Measurements from ENCODE around the gene CBL.

CBL gene

GRCh38 chr11:119340335-119341221, 134.4 kb downstream of the CBL start, which contains the start of gene C1QTNF5:
C1QTNF5 (minus strand) TSS chr11:119340883; CDS start chr11:119340397, 486 bp downstream.
- Histone ChIP-seq H3K4me1 (ENCODE audit: control insufficient read depth, insufficient read depth, low read length) (no peaks in the 10 kb centered on the region; the same call in 1 of the 2 replicates), H3K27ac (ENCODE audit: extremely low read depth, low read depth, low read length) (no peak within 1 kb of the TSS; the same call in 1 of the 2 replicates), H3K36me3 (ENCODE audit: control insufficient read depth in 2 of 2, insufficient read depth in 1 of 2, low read length in 2 of 2) (peaks cover 0 to 16% of the 10 kb centered on the region in 2 experiments; a peak in 1 of 3 replicates), H3K4me3 (ENCODE audit: low read depth, low read length) (peak within 1 kb of the TSS; percentile 26), H3K9me3 (ENCODE audit: control insufficient read depth, insufficient read depth, low read depth, low read length) (no peaks in the 10 kb centered on the region)
- CTCF ChIA-PET = interaction anchor here (0.6 to 7.2 kb wide), 28 partner anchors 7 to 653 kb away, joined by 3 to 160 read pairs (median 4); partner anchors contain the start of genes MCAM, MFRP and USP2
- POLR2A ChIA-PET = interaction anchor here (0.6 to 1.1 kb wide), 3 partner anchors 19 to 239 kb away, joined by 3 to 7 read pairs (median 4); partner anchors contain the start of gene DPAGT1
- TF ChIP-seq ZSCAN30 (tag by site-specific recombination; IDR thresholded peaks at IDR 0.05) = no peak
- TF ChIP-seq ZNF529 (tag by site-specific recombination; IDR thresholded peaks at IDR 0.05; ENCODE audit: insufficient replicate concordance) = no peak

GRCh38 chr11:119341222-119342022, 135.3 kb downstream of the CBL start:
- H3K27ac ChIP-seq (ENCODE audit: extremely low read depth, low read depth, low read length) = no peak overlapping the region
- TF ChIP-seq, protein P1, sequence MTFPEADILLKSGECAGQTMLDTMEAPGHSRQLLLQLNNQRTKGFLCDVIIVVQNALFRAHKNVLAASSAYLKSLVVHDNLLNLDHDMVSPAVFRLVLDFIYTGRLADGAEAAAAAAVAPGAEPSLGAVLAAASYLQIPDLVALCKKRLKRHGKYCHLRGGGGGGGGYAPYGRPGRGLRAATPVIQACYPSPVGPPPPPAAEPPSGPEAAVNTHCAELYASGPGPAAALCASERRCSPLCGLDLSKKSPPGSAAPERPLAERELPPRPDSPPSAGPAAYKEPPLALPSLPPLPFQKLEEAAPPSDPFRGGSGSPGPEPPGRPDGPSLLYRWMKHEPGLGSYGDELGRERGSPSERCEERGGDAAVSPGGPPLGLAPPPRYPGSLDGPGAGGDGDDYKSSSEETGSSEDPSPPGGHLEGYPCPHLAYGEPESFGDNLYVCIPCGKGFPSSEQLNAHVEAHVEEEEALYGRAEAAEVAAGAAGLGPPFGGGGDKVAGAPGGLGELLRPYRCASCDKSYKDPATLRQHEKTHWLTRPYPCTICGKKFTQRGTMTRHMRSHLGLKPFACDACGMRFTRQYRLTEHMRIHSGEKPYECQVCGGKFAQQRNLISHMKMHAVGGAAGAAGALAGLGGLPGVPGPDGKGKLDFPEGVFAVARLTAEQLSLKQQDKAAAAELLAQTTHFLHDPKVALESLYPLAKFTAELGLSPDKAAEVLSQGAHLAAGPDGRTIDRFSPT (tag by site-specific recombination; IDR thresholded peaks at IDR 0.05) = 0 out of 2 replicates have a peak, but pooled peaks have one; percentile 17
- TF ChIP-seq ZNF768 (tag by site-specific recombination; IDR thresholded peaks at IDR 0.05) = no peak
- no peaks in the 10 kb centered on the region for H3K9me3 ChIP-seq (ENCODE audit: control insufficient read depth, insufficient read depth, low read depth, low read length)
- peaks cover 0 to 8% of the 10 kb centered on the region in 2 experiments; a peak in 1 of 3 replicates for H3K36me3 ChIP-seq (ENCODE audit: control insufficient read depth in 2 of 2, insufficient read depth in 1 of 2, low read length in 2 of 2)
- H3K4me3 ChIP-seq (ENCODE audit: low read depth, low read length) = no peak overlapping the region
- CTCF ChIA-PET = interaction anchor here (0.5 to 5.4 kb wide), 11 partner anchors 6 to 361 kb away, joined by 3 to 151 read pairs (median 4); partner anchors contain the start of genes MCAM, MFRP and USP2
- POLR2A ChIA-PET = interaction anchor here (1.2 kb wide), 1 partner anchor 20 kb away, joined by 5 read pairs; no protein-coding TSS in a partner anchor
- H3K4me1 ChIP-seq (ENCODE audit: control insufficient read depth, insufficient read depth, low read length) = no peaks in the 10 kb centered on the region; the same call in 1 of the 2 replicates

- H3K4me1 ChIP-seq (ENCODE audit: control insufficient read depth, insufficient read depth, low read length) = no peaks in the 10 kb centered on the region; the same call in 1 of the 2 replicates
- H3K4me3 ChIP-seq (ENCODE audit: low read depth, low read length) = no peak overlapping the region
- ChIA-PET CTCF (interaction anchor here (1.0 to 2.5 kb wide), 4 partner anchors 29 to 133 kb away, joined by 5 to 17 read pairs (median 6); no protein-coding TSS in a partner anchor), POLR2A (interaction anchor here (1.2 kb wide), 1 partner anchor 19 kb away, joined by 5 read pairs; no protein-coding TSS in a partner anchor)
- H3K36me3 ChIP-seq (ENCODE audit: control insufficient read depth in 2 of 2, insufficient read depth in 1 of 2, low read length in 2 of 2) = peaks cover 0 to 3% of the 10 kb centered on the region in 2 experiments; a peak in 1 of 3 replicates
- TF ChIP-seq ZSCAN4 (tag by site-specific recombination; IDR thresholded peaks at IDR 0.05) (no peak), ZNF623 (tag by site-specific recombination; IDR thresholded peaks at IDR 0.05) (no peak), ZNF138 (tag by site-specific recombination; IDR thresholded peaks at IDR 0.05; ENCODE audit: borderline replicate concordance) (no peak), ZNF423 (tag by site-specific recombination; IDR thresholded peaks at IDR 0.05) (no peak), ZNF660 (tag by site-specific recombination; IDR thresholded peaks at IDR 0.05) (no peak), GLIS2 (tag by site-specific recombination; IDR thresholded peaks at IDR 0.05) (no peak), ZNF391 (tag by site-specific recombination; IDR thresholded peaks at IDR 0.05; ENCODE audit: borderline replicate concordance, low read depth) (no peak), WT1 (tag by site-specific recombination; IDR thresholded peaks at IDR 0.05) (no peak), ZBTB17 (tag by site-specific recombination; IDR thresholded peaks at IDR 0.05) (peak; percentile 49)
- no peaks in the 10 kb centered on the region for H3K9me3 ChIP-seq (ENCODE audit: control insufficient read depth, insufficient read depth, low read depth, low read length)
- no peak overlapping the region for H3K27ac ChIP-seq (ENCODE audit: extremely low read depth, low read depth, low read length)
These were observed 135.8 kb downstream of the CBL start for GRCh38 chr11:119342023-119342300.
